Neural cell (in vitro differentiated cells): ENCODE results near the gene ASS1. TPM values are rescaled to one million over a fixed set of nuclear protein-coding genes. Genes with fewer than 3 reads are reported as not detected.

Source experiments
- H2AFZ ChIP-seq: fragments of 200-600, 300-800 bp; sonication (generic), shearing (Covaris generic); 2 replicates; pipeline ENCODE4 v1.6.0; 2014; ENCODE audit warnings: low read depth, mild to moderate bottlenecking, antibody characterized with exemption, low read length, moderate library complexity
- H3F3A ChIP-seq: fragments of 200-600 bp; shearing (Covaris generic); 2 replicates; pipeline ENCODE4 v1.6.1; 2016; ENCODE audit warnings: mild to moderate bottlenecking, moderate library complexity, mixed read lengths, antibody characterized with exemption, low read length; ENCODE audit not compliant: insufficient read depth, poor library complexity, severe bottlenecking
- H3K27ac ChIP-seq: fragments of 200-600, 300-800 bp; sonication (generic), shearing (Covaris generic); 2 replicates; pipeline ENCODE4 v1.5.1; 2014; ENCODE audit warnings: mild to moderate bottlenecking, low read length, moderate library complexity
- H3K27me3 ChIP-seq: fragments of 300-800, 200-600 bp; sonication (generic), shearing (Covaris generic); 2 replicates; pipeline ENCODE4 v1.6.0; 2014; ENCODE audit warnings: mild to moderate bottlenecking, low read depth, low read length, moderate library complexity; ENCODE audit not compliant: insufficient read depth
- H3K36me3 ChIP-seq: fragments of 300-800, 200-600 bp; sonication (generic), shearing (Covaris generic); 2 replicates; pipeline ENCODE4 v1.5.1; 2014; ENCODE audit warnings: mild to moderate bottlenecking, antibody characterized with exemption, low read length, moderate library complexity; ENCODE audit not compliant: insufficient read depth
- H3K4me2 ChIP-seq: fragments of 300-800, 200-600 bp; sonication (generic), shearing (Covaris generic); 2 replicates; pipeline ENCODE4 v1.6.0; 2014; ENCODE audit warnings: mild to moderate bottlenecking, low read length
- H3K4me3 ChIP-seq: fragments of 300-800, 200-600 bp; sonication (generic), shearing (Covaris generic); 2 replicates; pipeline ENCODE4 v1.5.1; 2014; ENCODE audit warnings: mild to moderate bottlenecking, low read length, moderate library complexity
- H3K79me2 ChIP-seq: fragments of 200-600 bp; shearing (Covaris generic); replicated peaks from 2 replicates; pipeline ENCODE4 v1.6.0; 2014; ENCODE audit warnings: mild to moderate bottlenecking, low read length, moderate library complexity; ENCODE audit not compliant: insufficient read depth
- H3K9ac ChIP-seq: fragments of 300-800, 200-600 bp; sonication (generic), shearing (Covaris generic); 2 replicates; pipeline ENCODE4 v1.6.1; 2016; ENCODE audit warnings: mild to moderate bottlenecking, low read length, mixed read lengths
- H3K9me2 ChIP-seq: fragments of 200-600 bp; shearing (Covaris generic); 2 replicates; pipeline ENCODE4 v1.6.1; 2016; ENCODE audit warnings: mild to moderate bottlenecking, low read length, mixed read lengths; ENCODE audit not compliant: insufficient read depth
- H3K9me3 ChIP-seq: fragments of 200-600, 300-800 bp; sonication (generic), shearing (Covaris generic); 2 replicates; pipeline ENCODE4 v1.6.1; 2016; ENCODE audit warnings: mild to moderate bottlenecking, mixed run types, low read length, moderate library complexity, mixed read lengths
- H4K20me1 ChIP-seq: fragments of 200-600 bp; shearing (Covaris generic); 2 replicates; pipeline ENCODE4 v1.6.1; 2016; ENCODE audit warnings: mild to moderate bottlenecking, mixed run types; ENCODE audit not compliant: insufficient read depth
- CTCF ChIP-seq: fragments of 450-650 bp; IDR thresholded peaks from 2 replicates; pipeline ENCODE4 v1.5.1; 2014; ENCODE audit warnings: antibody characterized with exemption, mild to moderate bottlenecking, moderate library complexity; ENCODE audit not compliant: poor library complexity, severe bottlenecking
- EP300 ChIP-seq: fragments of 450-650 bp; conservative IDR thresholded peaks from 2 replicates; pipeline ENCODE4 v1.6.1; 2014; ENCODE audit warnings: antibody characterized with exemption, mild to moderate bottlenecking, moderate library complexity; ENCODE audit not compliant: poor library complexity, severe bottlenecking
- EZH2 ChIP-seq: fragments of 200-600, 300-800 bp; shearing (Covaris generic), sonication (generic); IDR thresholded peaks from 2 replicates; pipeline ENCODE4 v1.6.1; 2014; ENCODE audit warnings: antibody characterized with exemption, low read length, borderline replicate concordance, mild to moderate bottlenecking; ENCODE audit not compliant: insufficient read depth, poor library complexity, severe bottlenecking
- MXI1 ChIP-seq: fragments of 450-650 bp; conservative IDR thresholded peaks from 2 replicates; pipeline ENCODE4 v1.6.1; 2014; ENCODE audit warnings: antibody characterized with exemption, mild to moderate bottlenecking; ENCODE audit not compliant: poor library complexity, severe bottlenecking
- POLR2AphosphoS5 ChIP-seq: IDR thresholded peaks from 2 replicates; pipeline ENCODE4 v1.6.1; 2012
- RAD21 ChIP-seq: fragments of 450-650 bp; conservative IDR thresholded peaks from 2 replicates; pipeline ENCODE4 v1.6.1; 2014; ENCODE audit warnings: antibody characterized with exemption, mild to moderate bottlenecking, moderate library complexity
- REST ChIP-seq: IDR thresholded peaks from 2 replicates; pipeline ENCODE4 v1.6.1; 2012; ENCODE audit warnings: borderline replicate concordance
- SMC3 ChIP-seq: fragments of 450-650 bp; conservative IDR thresholded peaks from 2 replicates; pipeline ENCODE4 v1.6.1; 2014; ENCODE audit warnings: antibody characterized with exemption, mild to moderate bottlenecking, moderate library complexity; ENCODE audit not compliant: poor library complexity
- TAF1 ChIP-seq: IDR thresholded peaks from 2 replicates; pipeline ENCODE4 v1.6.1; 2012; ENCODE audit warnings: low read depth
- polyA plus RNA-seq: library from polyadenylated mRNA; depleted of rRNA; stranded (reverse); fragments of >200 nt; gene quantifications from 2 replicates; pipeline ENCODE4 v1.2.3, GENCODE V29; 2014

Gene ASS1
- polyA plus RNA-seq, 1 donor from 2014 or later, result 2.6 TPM

- no peaks in the 10 kb centered on the region for H3K36me3 ChIP-seq
- no peak overlapping the region for H3K9ac ChIP-seq
- H3K27me3 ChIP-seq, result no peaks in the 10 kb centered on the region
- no peaks in the 10 kb centered on the region for H4K20me1 ChIP-seq
- TF ChIP-seq TAF1 (no peak), RAD21 (no peak), CTCF (no peak), SMC3 (no peak), POLR2AphosphoS5 (no peak), REST (no peak), EP300 (no peak)
- H3K79me2 ChIP-seq, result no peaks in the 10 kb centered on the region
- no peaks in the 10 kb centered on the region for H3F3A ChIP-seq
- no peak overlapping the region for H3K4me2 ChIP-seq
- H2AFZ ChIP-seq, result no peak overlapping the region
- H3K27ac ChIP-seq, result no peak overlapping the region
- H3K9me3 ChIP-seq, result no peaks in the 10 kb centered on the region
- H3K9me2 ChIP-seq, result no peaks in the 10 kb centered on the region
- H3K4me3 ChIP-seq, result no peak overlapping the region
These were observed 27.2 kb upstream of the ASS1 start for GRCh38 chr9:130417602-130418001.

DNA sequence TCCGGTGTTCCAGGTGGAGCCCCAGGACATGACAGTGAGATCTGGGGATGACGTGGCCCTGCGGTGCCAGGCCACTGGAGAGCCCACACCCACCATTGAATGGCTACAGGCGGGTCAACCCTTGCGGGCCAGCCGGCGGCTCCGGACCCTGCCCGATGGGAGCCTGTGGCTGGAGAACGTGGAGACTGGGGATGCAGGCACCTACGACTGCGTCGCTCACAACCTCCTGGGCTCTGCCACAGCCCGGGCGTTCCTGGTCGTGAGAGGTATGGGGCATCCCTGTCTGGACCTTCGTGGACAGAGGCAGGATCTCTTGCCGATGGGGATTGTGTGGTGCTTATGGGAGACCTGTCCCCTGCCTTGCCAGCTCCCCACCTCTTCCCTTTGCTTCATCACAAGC lies 26.0 kb upstream of the ASS1 start:
- no peak overlapping the region for H3K27ac ChIP-seq
- H3K27me3 ChIP-seq, result no peaks in the 10 kb centered on the region
- no peaks in the 10 kb centered on the region for H3K9me3 ChIP-seq
- no peak overlapping the region for H3K9ac ChIP-seq
- H3K36me3 ChIP-seq, result no peaks in the 10 kb centered on the region
- no peak overlapping the region for H3K4me2 ChIP-seq
- H3K9me2 ChIP-seq, result no peaks in the 10 kb centered on the region
- H3F3A ChIP-seq, result no peaks in the 10 kb centered on the region
- no peaks in the 10 kb centered on the region for H4K20me1 ChIP-seq
- no peak for TF ChIP-seq REST
- TF ChIP-seq MXI1, result no peak
- TF ChIP-seq TAF1, result no peak
- no peak for TF ChIP-seq CTCF
- no peak for TF ChIP-seq SMC3
- TF ChIP-seq RAD21, result no peak
- no peak for TF ChIP-seq EP300
- TF ChIP-seq POLR2AphosphoS5, result no peak
- TF ChIP-seq EZH2, result no peak
- no peak overlapping the region for H3K4me3 ChIP-seq
- H3K79me2 ChIP-seq, result no peaks in the 10 kb centered on the region
- no peak overlapping the region for H2AFZ ChIP-seq
